CD4-positive, CD25-positive, alpha-beta regulatory T cell (primary cell): ENCODE results near the gene KRT80. TPM values are rescaled to one million over a fixed set of nuclear protein-coding genes. Genes with fewer than 3 reads are reported as not detected.

Source experiments
- ATAC-seq, 2 donors: fragments of 150-1000 bp; cut with Tn5 transposase; one replicate each; pipeline ENCODE4 v1.10.0; 2021; ENCODE audit warnings: low read depth in 2 of 2, moderate number of reproducible peaks in 2 of 2, moderate library complexity in 1 of 2
- DNase-seq, 3 donors: peaks; one replicate each; pipeline versions ENCODE4 v3.0.0 to v3.0.0-alpha.2; 2012 to 2022; ENCODE audit warnings: mixed read lengths in 1 of 3
- H3K27ac ChIP-seq: one replicate; pipeline ENCODE4 v1.7.0; 2013; ENCODE audit warnings: mild to moderate bottlenecking, low read length; ENCODE audit not compliant: insufficient read depth, poor library complexity, severe bottlenecking
- H3K27me3 ChIP-seq: one replicate; pipeline ENCODE4 v1.7.0; 2013; ENCODE audit warnings: low read length; ENCODE audit not compliant: control insufficient read depth, insufficient read depth
- H3K36me3 ChIP-seq: one replicate; pipeline ENCODE4 v1.7.0; 2013; ENCODE audit warnings: mild to moderate bottlenecking, low read length, moderate library complexity; ENCODE audit not compliant: control insufficient read depth, insufficient read depth
- H3K4me1 ChIP-seq: 2 replicates; pipeline ENCODE4 v1.7.0; 2013; ENCODE audit warnings: mild to moderate bottlenecking, low read length; ENCODE audit not compliant: insufficient read depth, control insufficient read depth, poor library complexity, severe bottlenecking
- H3K4me3 ChIP-seq: one replicate; pipeline ENCODE4 v1.7.0; 2013; ENCODE audit warnings: low read depth, mild to moderate bottlenecking, low read length, moderate library complexity
- H3K9me3 ChIP-seq, 2 experiments: 1 replicate in 1 of 2; 2 replicates in 1 of 2; pipeline ENCODE4 v1.7.0; 2013; ENCODE audit warnings: low read length in 2 of 2, mild to moderate bottlenecking in 1 of 2, moderate library complexity in 1 of 2; ENCODE audit not compliant: control insufficient read depth in 2 of 2
- H3K27ac Mint-ChIP-seq, 3 donors: one replicate each; pipeline ENCODE4 v1.8.0; 2020 to 2022; ENCODE audit warnings: mild to moderate bottlenecking in 3 of 3, mixed read lengths in 3 of 3, moderate library complexity in 2 of 3
- H3K27me3 Mint-ChIP-seq: one replicate; pipeline ENCODE4 v1.8.0; 2022; ENCODE audit warnings: mild to moderate bottlenecking, mixed read lengths
- H3K36me3 Mint-ChIP-seq: one replicate; pipeline ENCODE4 v1.8.0; 2020; ENCODE audit warnings: mixed read lengths
- H3K4me1 Mint-ChIP-seq, 4 donors: one replicate each; pipeline ENCODE4 v1.8.0; 2020 to 2022; ENCODE audit warnings: mixed read lengths in 4 of 4, mild to moderate bottlenecking in 1 of 4
- H3K4me3 Mint-ChIP-seq, 4 donors: one replicate each; pipeline ENCODE4 v1.8.0; 2020 to 2022; ENCODE audit warnings: mild to moderate bottlenecking in 4 of 4, mixed read lengths in 4 of 4, moderate library complexity in 3 of 4
- H3K9me3 Mint-ChIP-seq, 7 donors: one replicate each; pipeline ENCODE4 v1.8.0; 2020 to 2022; ENCODE audit warnings: mixed read lengths in 7 of 7, mild to moderate bottlenecking in 3 of 7, moderate library complexity in 2 of 7
- polyA plus RNA-seq, 4 donors: library from polyadenylated mRNA; unstranded; fragments of 300-500 nt; fragmentation: Illumina TruSeq; gene quantifications; one replicate each; pipeline ENCODE4 v1.2.3, GENCODE V29; 2021
- total RNA-seq: library from RNA; stranded (reverse); gene quantifications from one replicate; pipeline ENCODE4 v1.2.3, GENCODE V29; 2022

Gene KRT80
- total and polyA plus RNA-seq, 5 donors from 2014 or later = not detected

DNA sequence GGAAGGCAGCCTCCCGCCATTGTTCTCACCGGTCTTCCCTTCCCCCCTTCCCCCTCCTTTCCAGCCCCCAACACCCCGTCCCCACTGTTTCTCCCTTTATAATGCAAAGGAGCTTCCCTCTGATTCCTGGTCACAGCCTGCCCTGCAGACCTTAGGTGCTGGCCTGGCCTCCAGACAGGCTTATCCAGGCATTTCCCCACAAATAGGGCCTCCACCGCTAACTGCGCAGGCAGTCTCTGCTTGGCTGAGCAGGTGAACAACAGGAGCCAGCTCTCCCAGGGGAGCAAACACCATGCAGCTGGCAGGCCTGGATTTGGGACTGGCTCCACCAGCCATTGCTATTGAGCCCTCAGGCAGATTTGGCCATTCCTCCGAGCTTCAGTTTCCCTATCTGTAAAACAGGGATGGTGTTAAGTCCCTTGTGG, 66.3 kb downstream of the KRT80 start:
- no peak for ATAC-seq
- peaks cover 0 to 6% (median 3%) of the 10 kb centered on the region in 4 donors for H3K4me1 Mint-ChIP-seq
- H3K27ac Mint-ChIP-seq = peak overlapping the region in 1 of 3 donors; percentile 20
- Histone ChIP-seq H3K27ac (no peak overlapping the region), H3K27me3 (no peaks in the 10 kb centered on the region), H3K9me3 (no peaks in the 10 kb centered on the region), H3K4me3 (no peak overlapping the region), H3K36me3 (no peaks in the 10 kb centered on the region), H3K4me1 (peaks cover 6% of the 10 kb centered on the region)
- peaks cover 23% of the 10 kb centered on the region for H3K27me3 Mint-ChIP-seq
- H3K4me3 Mint-ChIP-seq = no peak overlapping the region
- DNase-seq = no peak
- H3K9me3 Mint-ChIP-seq = peaks cover 0 to 3% (median 0%) of the 10 kb centered on the region in 7 donors
- H3K36me3 Mint-ChIP-seq = no peaks in the 10 kb centered on the region

- Histone ChIP-seq H3K27me3 (no peaks in the 10 kb centered on the region), H3K9me3 (no peaks in the 10 kb centered on the region), H3K36me3 (no peaks in the 10 kb centered on the region), H3K4me1 (peaks cover 6% of the 10 kb centered on the region), H3K4me3 (no peak overlapping the region), H3K27ac (no peak overlapping the region)
- Mint-ChIP-seq H3K27ac (no peak overlapping the region), H3K4me1 (peaks cover 0 to 8% (median 4%) of the 10 kb centered on the region in 4 donors), H3K9me3 (peaks cover 0 to 3% (median 0%) of the 10 kb centered on the region in 7 donors), H3K36me3 (no peaks in the 10 kb centered on the region), H3K4me3 (no peak overlapping the region), H3K27me3 (peaks cover 27% of the 10 kb centered on the region)
- ATAC-seq (no peak), DNase-seq (no peak)
Observed at GRCh38 chr12:52123487-52124186, 68.2 kb downstream of the KRT80 start.

DNA sequence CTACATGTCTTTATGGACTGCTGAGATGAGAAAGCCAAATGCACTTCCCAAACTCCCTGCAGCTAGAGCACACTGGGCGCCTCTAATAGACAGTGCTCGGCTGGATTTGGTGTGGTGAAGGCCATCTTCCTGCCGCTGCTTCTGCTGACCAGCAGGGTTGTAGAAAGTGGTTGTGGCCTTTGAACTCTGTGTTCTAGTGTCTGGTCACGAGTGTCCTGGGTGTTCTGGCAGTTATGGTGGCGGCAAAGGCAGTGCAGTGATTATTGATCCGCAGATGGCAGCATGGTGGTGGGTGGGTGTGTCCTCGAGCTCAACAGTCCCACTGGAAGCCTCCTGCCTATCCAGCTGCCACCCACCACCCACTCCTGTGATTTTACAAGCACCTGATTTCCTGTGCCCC, 68.9 kb downstream of the KRT80 start:
- peaks cover 6% of the 10 kb centered on the region for H3K4me1 ChIP-seq
- peaks cover 23% of the 10 kb centered on the region for H3K27me3 Mint-ChIP-seq

GRCh38 chr12:52122540-52122871, 69.3 kb downstream of the KRT80 start:
- Histone ChIP-seq H3K36me3 (no peaks in the 10 kb centered on the region), H3K9me3 (no peaks in the 10 kb centered on the region), H3K27ac (no peak overlapping the region), H3K4me3 (no peak overlapping the region), H3K27me3 (no peaks in the 10 kb centered on the region), H3K4me1 (peaks cover 6% of the 10 kb centered on the region)
- Mint-ChIP-seq H3K36me3 (no peaks in the 10 kb centered on the region), H3K4me1 (peaks cover 0 to 8% (median 4%) of the 10 kb centered on the region in 4 donors), H3K27ac (no peak overlapping the region), H3K27me3 (peaks cover 19% of the 10 kb centered on the region), H3K9me3 (peaks cover 0 to 3% (median 0%) of the 10 kb centered on the region in 7 donors), H3K4me3 (peak overlapping the region in 1 of 4 donors; percentile 9)
- ATAC-seq (no peak), DNase-seq (no peak)

More for the DNA sequence above, 68.9 kb downstream of the KRT80 start:
- Mint-ChIP-seq H3K4me3 (no peak overlapping the region), H3K4me1 (peaks cover 0 to 8% (median 4%) of the 10 kb centered on the region in 4 donors), H3K9me3 (peaks cover 0 to 3% (median 0%) of the 10 kb centered on the region in 7 donors), H3K27ac (no peak overlapping the region), H3K36me3 (no peaks in the 10 kb centered on the region)
- H3K36me3 ChIP-seq = no peaks in the 10 kb centered on the region
- H3K27ac ChIP-seq = no peak overlapping the region
- no peak overlapping the region for H3K4me3 ChIP-seq
- H3K27me3 ChIP-seq = no peaks in the 10 kb centered on the region
- ATAC-seq (no peak), DNase-seq (no peak)
- H3K9me3 ChIP-seq = no peaks in the 10 kb centered on the region

- H3K27me3 Mint-ChIP-seq = peaks cover 19% of the 10 kb centered on the region
- ATAC-seq (peak in 1 of 2 donors; percentile 41), DNase-seq (peak; percentile 29 to 52 (median 30))
- no peak overlapping the region for H3K4me3 ChIP-seq
- H3K9me3 ChIP-seq = no peaks in the 10 kb centered on the region
- H3K9me3 Mint-ChIP-seq = peaks cover 0 to 3% (median 0%) of the 10 kb centered on the region in 7 donors
- no peaks in the 10 kb centered on the region for H3K27me3 ChIP-seq
- H3K36me3 Mint-ChIP-seq = no peaks in the 10 kb centered on the region
- peaks cover 6% of the 10 kb centered on the region for H3K4me1 ChIP-seq
- no peaks in the 10 kb centered on the region for H3K36me3 ChIP-seq
- H3K4me3 Mint-ChIP-seq = peak overlapping the region in 1 of 4 donors; percentile 62
- H3K4me1 Mint-ChIP-seq = peaks cover 0 to 10% (median 5%) of the 10 kb centered on the region in 4 donors
- H3K27ac Mint-ChIP-seq = no peak overlapping the region
- no peak overlapping the region for H3K27ac ChIP-seq
Observed at GRCh38 chr12:52121824-52122539, 69.8 kb downstream of the KRT80 start.

DNA sequence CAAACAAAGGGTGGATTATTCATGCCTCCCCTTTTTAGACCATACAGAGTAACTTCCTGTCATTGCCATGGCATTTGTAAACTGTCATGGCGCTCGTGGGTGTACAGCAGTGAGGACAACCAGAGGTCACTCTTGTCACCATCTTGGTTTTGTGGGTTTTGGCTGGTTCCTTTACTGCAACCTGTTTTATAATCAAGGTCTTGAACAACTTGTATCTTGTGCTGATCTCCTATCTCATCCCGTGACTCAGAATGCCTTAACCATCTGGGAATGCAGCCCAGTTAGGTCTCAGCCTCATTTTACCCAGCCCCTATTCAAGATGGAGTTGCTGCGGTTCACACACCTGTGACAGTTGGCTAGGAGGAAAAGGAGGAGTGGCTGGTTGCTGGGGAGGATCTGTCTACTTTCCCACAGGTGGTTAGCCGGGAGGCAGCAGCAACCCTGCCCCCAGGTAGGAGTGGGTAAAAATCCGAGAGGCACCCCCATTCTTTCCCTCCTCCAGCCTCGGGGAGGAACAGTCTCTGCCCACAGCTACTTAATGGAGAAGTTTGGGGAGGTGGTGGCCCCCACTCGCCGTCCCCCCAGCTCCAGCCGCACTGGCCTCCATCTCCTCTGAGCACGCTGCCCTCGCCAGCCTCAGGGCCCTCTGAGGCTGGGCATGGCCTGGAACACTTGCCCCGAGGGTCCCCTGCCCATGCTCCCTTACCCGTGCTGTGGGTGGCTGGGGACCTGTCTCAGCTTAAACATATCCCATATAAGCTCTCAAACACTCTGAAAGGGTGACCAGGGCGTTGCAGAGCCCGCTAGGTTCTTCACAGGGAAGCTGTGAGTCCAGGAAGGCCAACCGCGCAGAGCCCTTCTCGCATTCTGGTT, 70.6 kb downstream of the KRT80 start:
- Mint-ChIP-seq H3K4me3 (no peak overlapping the region), H3K36me3 (no peaks in the 10 kb centered on the region), H3K4me1 (peaks cover 0 to 17% (median 12%) of the 10 kb centered on the region in 4 donors), H3K27ac (no peak overlapping the region), H3K9me3 (peaks cover 0 to 3% (median 0%) of the 10 kb centered on the region in 7 donors), H3K27me3 (peaks cover 19% of the 10 kb centered on the region)
- no peaks in the 10 kb centered on the region for H3K9me3 ChIP-seq
- ATAC-seq (no peak), DNase-seq (no peak)
- no peak overlapping the region for H3K4me3 ChIP-seq
- H3K27me3 ChIP-seq = no peaks in the 10 kb centered on the region
- H3K4me1 ChIP-seq = peaks cover 6% of the 10 kb centered on the region
- no peaks in the 10 kb centered on the region for H3K36me3 ChIP-seq
- no peak overlapping the region for H3K27ac ChIP-seq

GRCh38 chr12:52119398-52120254, 72.2 kb downstream of the KRT80 start:
- DNase-seq (peak in 2 of 3 donors; percentile 22 to 38), ATAC-seq (peak in 1 of 2 donors; percentile 40)
- Histone ChIP-seq H3K36me3 (no peaks in the 10 kb centered on the region), H3K9me3 (no peaks in the 10 kb centered on the region), H3K4me1 (peaks cover 6% of the 10 kb centered on the region), H3K27ac (no peak overlapping the region), H3K27me3 (no peaks in the 10 kb centered on the region), H3K4me3 (no peak overlapping the region)
- H3K4me3 Mint-ChIP-seq = no peak overlapping the region
- peaks cover 0 to 3% (median 0%) of the 10 kb centered on the region in 7 donors for H3K9me3 Mint-ChIP-seq
- H3K36me3 Mint-ChIP-seq = no peaks in the 10 kb centered on the region
- peaks cover 0 to 17% (median 12%) of the 10 kb centered on the region in 4 donors for H3K4me1 Mint-ChIP-seq
- peak overlapping the region in 1 of 3 donors; percentile 51 for H3K27ac Mint-ChIP-seq
- peaks cover 12% of the 10 kb centered on the region for H3K27me3 Mint-ChIP-seq
